Measurements from ENCODE around the gene PPM1D. TPM values are rescaled to one million over a fixed set of nuclear protein-coding genes. Genes with fewer than 3 reads are reported as not detected.
"Not testable (repeated sequence)": the region's sequence is repeated elsewhere in the genome, so short reads cannot be mapped to it uniquely, and the experiment has no call there.

PPM1D gene
- total RNA-seq (10 to 100 TPM in 2 of 10 donors, 1 to 10 TPM in 8; 4.5 to 10.6 (median 7.8) TPM), polyA plus RNA-seq (1 to 10 TPM; 3.1 to 4.0 TPM)
- long read RNA-seq, donor 1, full-length matches to known transcripts, result 13 of 17 reads
- long read RNA-seq, donor 1, partial matches to known transcripts, result 0 of 17 reads
- long read RNA-seq, donor 1, other reads (novel, unspliced or antisense), result 4 of 17 reads
- long read RNA-seq, donor 2, full-length matches to known transcripts, result 16 of 18 reads
- long read RNA-seq, donor 2, partial matches to known transcripts, result 0 of 18 reads
- long read RNA-seq, donor 2, other reads (novel, unspliced or antisense), result 2 of 18 reads
- long read RNA-seq, donor 3, full-length matches to known transcripts, result 18 of 19 reads
- long read RNA-seq, donor 3, partial matches to known transcripts, result 0 of 19 reads
- long read RNA-seq, donor 3, other reads (novel, unspliced or antisense), result 1 of 19 reads

GRCh38 chr17:60599620-60600489 lies at the start of gene PPM1D:
TSS of gene PPM1D (plus strand) at chr17:60600193. CDS start at chr17:60600415, 222 bp downstream.
- peak; percentile 100 for DNase-seq
- H3K36me3 ChIP-seq, result no peaks in the 10 kb centered on the region
- peak within 1 kb of the TSS; percentile 77 to 99 (median 94) for H3K4me3 ChIP-seq
- peak in 1 of 9 donors; percentile 8 for TF ChIP-seq CTCF (IDR thresholded peaks at IDR 0.05)
- 0% methylated on average over 73 to 83 of the region's 83 CpGs for WGBS, 2 donors
- H3K27ac ChIP-seq, result peak within 1 kb of the TSS; percentile 83 to 99 (median 97)
- ATAC-seq, result peak; percentile 97 to 99 (median 98)
- intact Hi-C loops (cut with DNase I), result loop anchor here in 4 of 10 donors (1.0 to 5.0 kb wide), 7 partner anchors 21 to 75 kb away; partner anchors contain the start of gene APPBP2 (in 2 of the 4)
- peaks cover 0 to 58% (median 27%) of the 10 kb centered on the region in 9 donors for H3K4me1 ChIP-seq
- H3K9me3 ChIP-seq, result no peaks in the 10 kb centered on the region
- no peaks in the 10 kb centered on the region for H3K27me3 ChIP-seq

- H3K36me3 ChIP-seq; ATAC-seq; intact Hi-C loops (cut with DNase I); H3K27ac ChIP-seq; H3K4me1 ChIP-seq; H3K4me3 ChIP-seq; H3K27me3 ChIP-seq; DNase-seq: not testable (repeated sequence)
- WGBS, 2 donors, result 92 to 96% methylated on average over 5 of the region's 13 CpGs
- H3K9me3 ChIP-seq, result peaks cover 0 to 12% (median 0%) of the 10 kb centered on the region in 11 donors
Measured at GRCh38 chr17:60552255-60552654, 47.7 kb upstream of the PPM1D start.

- no peak for TF ChIP-seq CTCF (IDR thresholded peaks at IDR 0.05)
- H3K9me3 ChIP-seq, result peaks cover 0 to 12% (median 0%) of the 10 kb centered on the region in 11 donors
- intact Hi-C loops (cut with DNase I), result no loop called here
- H3K36me3 ChIP-seq, result no peaks in the 10 kb centered on the region
- H3K4me1 ChIP-seq, result no peaks in the 10 kb centered on the region
- H3K4me3 ChIP-seq, result no peak overlapping the region
- no peak for ATAC-seq
- no peak for DNase-seq
- no peaks in the 10 kb centered on the region for H3K27me3 ChIP-seq
- 72 to 82% methylated on average over 2 of the region's 2 CpGs for WGBS, 2 donors
- H3K27ac ChIP-seq, result no peak overlapping the region
Measured at GRCh38 chr17:60554377-60554788, 45.6 kb upstream of the PPM1D start.

GRCh38 chr17:60555786-60556185 lies 44.2 kb upstream of the PPM1D start:
- Histone ChIP-seq H3K36me3 (no peaks in the 10 kb centered on the region), H3K27me3 (no peaks in the 10 kb centered on the region), H3K4me1 (no peaks in the 10 kb centered on the region), H3K4me3 (no peak overlapping the region), H3K9me3 (peaks cover 0 to 12% (median 0%) of the 10 kb centered on the region in 11 donors), H3K27ac (no peak overlapping the region)
- no peak for ATAC-seq
- intact Hi-C loops (cut with DNase I), result no loop called here
- no peak for TF ChIP-seq CTCF (IDR thresholded peaks at IDR 0.05)
- no peak for DNase-seq
- 94 to 99% methylated on average over 4 of the region's 4 CpGs for WGBS, 2 donors
